ENCODE data around the gene ALK. TPM values are rescaled to one million over a fixed set of nuclear protein-coding genes. Genes with fewer than 3 reads are reported as not detected.

Gene ALK
- total RNA-seq, 4 donors from 2014 or later = 0.83 to 1.6 (median 1.2) TPM

DNA sequence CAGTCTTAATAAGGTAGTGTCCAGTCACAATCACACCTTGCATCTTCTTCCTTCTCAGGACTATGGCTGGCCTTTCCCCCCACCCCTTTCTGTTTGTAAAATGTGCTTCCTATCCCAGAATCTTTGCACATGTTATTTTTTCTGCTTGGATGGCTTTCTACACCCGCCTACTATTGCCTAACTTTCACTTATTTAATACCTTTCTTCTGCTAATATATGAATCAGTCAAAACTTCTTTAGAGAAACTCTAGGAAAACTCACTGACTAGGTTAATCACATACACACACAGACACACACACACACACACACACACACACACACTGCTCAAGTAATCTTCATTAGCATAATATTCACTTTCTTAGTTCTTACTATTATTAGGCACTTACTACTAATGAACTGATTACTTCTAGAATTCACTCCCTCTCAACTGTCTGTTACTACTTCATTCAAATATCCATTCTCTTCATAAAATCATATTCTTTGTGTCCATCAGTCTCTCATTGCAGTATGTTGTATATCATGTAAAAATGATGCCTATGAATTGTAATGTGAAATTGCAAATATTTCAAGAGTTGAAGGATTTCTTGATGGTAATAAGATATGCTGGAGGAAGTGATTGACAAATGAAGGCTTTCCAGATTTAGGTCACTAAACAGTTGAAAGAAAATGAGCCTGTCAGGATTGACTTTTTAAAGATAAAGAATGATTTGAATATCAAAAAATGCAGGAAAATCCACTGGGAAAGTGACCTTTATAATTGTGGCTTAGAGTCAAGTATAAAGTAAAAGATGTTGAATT is 754.9 kb downstream of the ALK start:
- no peak for TF ChIP-seq POLR2AphosphoS5 (IDR thresholded peaks at IDR 0.05)
- TF ChIP-seq POLR2A (IDR thresholded peaks at IDR 0.05; ENCODE audit: low read depth) = no peak
- TF ChIP-seq, protein P1, sequence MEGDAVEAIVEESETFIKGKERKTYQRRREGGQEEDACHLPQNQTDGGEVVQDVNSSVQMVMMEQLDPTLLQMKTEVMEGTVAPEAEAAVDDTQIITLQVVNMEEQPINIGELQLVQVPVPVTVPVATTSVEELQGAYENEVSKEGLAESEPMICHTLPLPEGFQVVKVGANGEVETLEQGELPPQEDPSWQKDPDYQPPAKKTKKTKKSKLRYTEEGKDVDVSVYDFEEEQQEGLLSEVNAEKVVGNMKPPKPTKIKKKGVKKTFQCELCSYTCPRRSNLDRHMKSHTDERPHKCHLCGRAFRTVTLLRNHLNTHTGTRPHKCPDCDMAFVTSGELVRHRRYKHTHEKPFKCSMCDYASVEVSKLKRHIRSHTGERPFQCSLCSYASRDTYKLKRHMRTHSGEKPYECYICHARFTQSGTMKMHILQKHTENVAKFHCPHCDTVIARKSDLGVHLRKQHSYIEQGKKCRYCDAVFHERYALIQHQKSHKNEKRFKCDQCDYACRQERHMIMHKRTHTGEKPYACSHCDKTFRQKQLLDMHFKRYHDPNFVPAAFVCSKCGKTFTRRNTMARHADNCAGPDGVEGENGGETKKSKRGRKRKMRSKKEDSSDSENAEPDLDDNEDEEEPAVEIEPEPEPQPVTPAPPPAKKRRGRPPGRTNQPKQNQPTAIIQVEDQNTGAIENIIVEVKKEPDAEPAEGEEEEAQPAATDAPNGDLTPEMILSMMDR (IDR thresholded peaks at IDR 0.05) = no peak
- no peak for TF ChIP-seq EP300 (IDR thresholded peaks at IDR 0.05)
- intact Hi-C loops (cut with DNase I) = no loop called here
- H3K9me3 ChIP-seq = no peaks in the 10 kb centered on the region
- no peak overlapping the region for H3K4me3 ChIP-seq
- DNase-seq (ENCODE audit: extremely low spot score) = no peak
- peaks cover 0 to 57% (median 16%) of the 10 kb centered on the region in 4 donors for H3K36me3 ChIP-seq
- no peak overlapping the region for H3K27ac ChIP-seq (replicated peaks in 1 of 4)
- no peaks in the 10 kb centered on the region for H3K4me1 ChIP-seq
- no peaks in the 10 kb centered on the region for H3K27me3 ChIP-seq
- 96% methylated on average over 1 of the region's 1 CpG for WGBS

DNA sequence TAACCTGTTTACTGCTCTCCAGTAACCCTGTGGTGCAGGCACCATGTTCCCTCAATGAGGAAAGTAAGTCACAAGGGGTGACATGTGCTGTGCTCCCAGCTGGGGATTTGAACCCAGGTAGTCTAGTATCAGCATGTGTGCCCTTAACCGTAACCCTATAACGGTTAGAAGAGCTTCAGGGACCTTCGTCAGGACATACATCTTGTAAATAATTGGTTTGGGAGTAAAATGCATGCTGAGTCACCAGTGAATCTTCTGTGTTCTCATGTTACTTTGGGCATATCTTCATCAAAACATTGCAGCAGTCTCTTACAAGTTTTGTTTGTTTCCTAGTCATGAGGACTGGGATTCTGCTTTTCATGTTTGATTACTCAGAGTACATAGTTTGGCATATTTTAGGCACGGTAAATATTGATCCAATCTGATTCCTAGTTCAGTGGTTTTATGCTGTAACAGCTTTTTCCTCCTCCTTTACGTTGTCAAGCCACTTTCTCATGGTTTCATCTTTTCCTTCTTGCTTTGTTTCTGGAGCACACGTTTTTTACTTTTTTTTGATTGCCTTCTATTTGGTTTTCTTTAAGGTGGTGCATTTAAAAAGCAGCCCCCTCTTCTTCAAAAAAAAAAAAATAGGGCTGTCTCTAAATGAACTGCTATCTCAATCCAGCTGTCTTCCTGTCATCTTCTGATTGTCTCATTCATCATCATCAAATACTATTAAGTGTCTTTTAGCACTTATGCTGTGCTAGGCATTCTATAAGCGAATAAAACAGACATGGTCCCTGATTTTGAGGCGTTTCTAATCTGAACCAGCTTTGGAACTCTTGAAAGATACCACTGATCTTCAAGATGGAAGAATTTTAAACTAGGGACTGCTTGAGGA is 755.8 kb downstream of the ALK start:
- H3K36me3 ChIP-seq = peaks cover 0 to 65% (median 23%) of the 10 kb centered on the region in 4 donors

DNA sequence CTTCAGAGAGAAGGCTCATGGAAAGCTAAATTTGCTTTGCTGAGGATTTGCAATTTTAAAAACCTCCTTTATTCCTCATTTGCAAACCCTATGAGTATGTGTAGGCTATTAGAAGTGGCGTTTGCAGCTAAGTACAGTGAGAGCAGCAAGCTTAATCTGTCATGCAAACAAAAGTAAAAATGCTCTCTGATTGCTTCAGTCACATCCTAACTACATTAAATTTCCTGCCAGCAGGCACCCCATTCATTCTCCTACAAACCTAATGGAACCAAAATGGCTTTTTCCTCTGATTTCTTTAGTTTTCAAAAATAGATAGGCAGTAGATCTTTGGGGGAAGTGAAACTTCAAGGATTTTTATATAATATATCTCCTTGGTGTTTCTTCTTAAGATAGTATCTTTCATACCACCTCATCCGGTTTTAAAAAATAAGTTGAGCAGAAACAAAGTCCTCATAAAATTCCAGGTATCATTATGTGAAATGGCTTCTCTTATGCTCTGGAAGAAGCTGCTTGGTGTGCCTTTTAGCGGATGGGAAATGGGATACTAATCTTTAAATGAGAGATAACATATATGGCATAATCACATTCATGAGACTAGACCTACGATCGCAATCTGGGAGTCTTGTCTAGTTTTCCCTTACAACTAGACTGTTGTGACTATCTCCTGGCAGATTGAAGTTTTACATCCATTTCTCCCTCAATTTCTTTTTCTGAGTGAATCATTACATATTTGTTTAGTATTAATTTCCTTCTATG is 757.1 kb downstream of the ALK start:
- DNase-seq (ENCODE audit: extremely low spot score) = no peak
- TF ChIP-seq EP300 (IDR thresholded peaks at IDR 0.05) (no peak), POLR2A (IDR thresholded peaks at IDR 0.05; ENCODE audit: low read depth) (no peak), POLR2AphosphoS5 (IDR thresholded peaks at IDR 0.05) (no peak)
- TF ChIP-seq, protein P1 (IDR thresholded peaks at IDR 0.05) = no peak
- intact Hi-C loops (cut with DNase I) = no loop called here
- H3K4me1 ChIP-seq = no peaks in the 10 kb centered on the region
- 87% methylated on average over 5 of the region's 5 CpGs for WGBS
- no peak overlapping the region for H3K4me3 ChIP-seq
- peaks cover 0 to 72% (median 30%) of the 10 kb centered on the region in 4 donors for H3K36me3 ChIP-seq
- H3K27me3 ChIP-seq = no peaks in the 10 kb centered on the region
- H3K9me3 ChIP-seq = no peaks in the 10 kb centered on the region
- no peak overlapping the region for H3K27ac ChIP-seq (replicated peaks in 1 of 4)

More for the DNA sequence above, 755.8 kb downstream of the ALK start:
- no peak for DNase-seq (ENCODE audit: extremely low spot score)
- no peak overlapping the region for H3K27ac ChIP-seq (replicated peaks in 1 of 4)
- intact Hi-C loops (cut with DNase I) = no loop called here
- H3K27me3 ChIP-seq = no peaks in the 10 kb centered on the region
- TF ChIP-seq, protein P1 (IDR thresholded peaks at IDR 0.05) = no peak
- TF ChIP-seq POLR2A (IDR thresholded peaks at IDR 0.05; ENCODE audit: low read depth) (no peak), EP300 (IDR thresholded peaks at IDR 0.05) (no peak), POLR2AphosphoS5 (IDR thresholded peaks at IDR 0.05) (no peak)
- H3K9me3 ChIP-seq = no peaks in the 10 kb centered on the region
- no peaks in the 10 kb centered on the region for H3K4me1 ChIP-seq
- H3K4me3 ChIP-seq = no peak overlapping the region
- 74% methylated on average over 8 of the region's 8 CpGs for WGBS

DNA sequence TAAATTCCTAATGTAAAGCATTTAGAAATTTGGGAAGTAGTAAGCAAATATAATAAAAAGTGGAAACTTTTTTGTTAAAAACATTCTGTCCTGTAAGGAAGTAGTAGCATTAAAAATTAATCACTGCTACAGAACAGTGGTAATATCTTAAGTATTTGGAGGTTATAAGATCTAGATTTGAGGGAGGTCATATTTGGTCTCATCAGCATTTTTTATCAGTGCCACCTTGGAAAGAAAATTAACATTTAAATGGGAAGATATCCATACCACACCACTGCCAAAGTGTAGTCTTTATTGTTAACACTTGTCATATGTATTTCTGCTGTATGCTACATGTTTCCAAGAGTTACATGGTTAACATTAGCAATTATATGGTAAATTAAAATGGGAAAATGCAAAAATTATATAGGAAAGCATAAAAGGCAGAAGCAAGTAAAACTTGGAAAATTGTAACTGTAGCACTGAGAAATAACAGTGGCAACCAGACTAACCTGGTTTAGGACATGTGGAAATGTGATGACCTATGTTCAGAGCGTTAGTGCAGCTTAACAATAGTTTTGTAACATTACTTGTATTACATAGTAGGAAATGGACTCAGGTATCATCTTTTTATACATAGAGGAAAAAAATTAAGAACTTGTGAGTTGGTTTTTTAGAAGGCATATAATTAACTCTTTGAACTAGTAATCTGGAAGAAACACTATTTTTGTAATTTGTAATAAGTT is 759.0 kb downstream of the ALK start:
- H3K36me3 ChIP-seq = peaks cover 10 to 72% (median 32%) of the 10 kb centered on the region in 4 donors

More for the DNA sequence above, 759.0 kb downstream of the ALK start:
- TF ChIP-seq POLR2AphosphoS5 (IDR thresholded peaks at IDR 0.05) (no peak), EP300 (IDR thresholded peaks at IDR 0.05) (no peak), POLR2A (IDR thresholded peaks at IDR 0.05; ENCODE audit: low read depth) (no peak)
- TF ChIP-seq, protein P1 (IDR thresholded peaks at IDR 0.05) = no peak
- intact Hi-C loops (cut with DNase I) = no loop called here
- Histone ChIP-seq H3K27ac (replicated peaks in 1 of 4) (no peak overlapping the region), H3K27me3 (no peaks in the 10 kb centered on the region), H3K4me3 (no peak overlapping the region), H3K9me3 (no peaks in the 10 kb centered on the region), H3K4me1 (no peaks in the 10 kb centered on the region)
- WGBS = 90% methylated on average over 1 of the region's 1 CpG
- no peak for DNase-seq (ENCODE audit: extremely low spot score)

Measured in esophagus muscularis mucosa (tissue), 4 donors.